ENCODE data around the gene MANSC1.

GRCh38 chr12:12397184-12397583, 47.1 kb upstream of the MANSC1 start:
- TF ChIP-seq CTCF (conservative IDR thresholded peaks at IDR 0.05) (no peak), ZFX (IDR thresholded peaks at IDR 0.05) (no peak)
